ENCODE measurements around the gene APC.

Gene APC

GRCh38 chr5:112784726-112785125 is 47.0 kb downstream of the APC start:
- no peak for DNase-seq (ENCODE audit: low read depth in 2 of 2)

- DNase-seq (ENCODE audit: low read depth in 2 of 2) = no peak
These were observed 49.6 kb downstream of the APC start for GRCh38 chr5:112787261-112787660.

GRCh38 chr5:112787896-112788295 is 50.2 kb downstream of the APC start:
- DNase-seq (ENCODE audit: low read depth in 2 of 2) = no peak

DNA sequence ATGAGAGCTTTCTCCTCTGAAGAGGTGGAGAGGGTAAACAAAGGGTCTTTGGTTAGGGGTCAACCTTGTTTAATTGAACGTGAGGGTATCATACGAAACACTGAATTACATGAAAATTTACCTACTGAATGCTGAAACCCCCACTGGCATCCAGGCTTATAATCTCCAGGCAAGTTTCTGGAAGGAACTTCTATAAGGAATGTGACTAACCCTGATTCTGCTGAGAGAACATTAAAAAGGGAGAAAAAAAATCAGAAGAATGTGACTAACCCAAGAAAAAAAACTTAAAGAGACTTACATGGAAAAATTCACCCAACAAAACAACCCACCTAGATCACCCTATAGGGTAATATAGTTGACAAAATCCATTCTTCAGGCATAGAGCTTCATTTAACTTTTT is 55.5 kb downstream of the APC start:
- DNase-seq (ENCODE audit: low read depth in 2 of 2) = no peak

- DNase-seq (ENCODE audit: low read depth in 2 of 2) = no peak
These were observed 56.7 kb downstream of the APC start for GRCh38 chr5:112794410-112794809.

DNA sequence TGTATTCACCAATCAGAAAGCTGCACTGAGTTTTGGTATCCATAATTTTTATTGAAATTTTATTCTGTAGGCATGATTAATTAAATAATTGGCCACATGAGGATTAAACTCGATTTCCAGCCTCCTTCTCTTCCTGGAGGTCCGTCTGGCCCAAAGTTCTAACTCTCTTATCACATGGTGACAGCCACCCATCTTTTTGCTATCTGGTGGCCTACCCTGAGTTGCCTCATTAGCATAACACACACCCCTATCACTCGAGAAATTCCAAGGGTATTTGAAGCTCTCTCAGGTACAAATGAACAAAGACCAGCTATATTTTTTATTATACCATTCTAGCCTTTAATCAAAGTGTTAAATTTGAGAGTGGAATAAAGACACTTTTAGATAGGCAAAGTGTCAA is 57.7 kb downstream of the APC start:
- no peak for DNase-seq (ENCODE audit: low read depth in 2 of 2)

DNA sequence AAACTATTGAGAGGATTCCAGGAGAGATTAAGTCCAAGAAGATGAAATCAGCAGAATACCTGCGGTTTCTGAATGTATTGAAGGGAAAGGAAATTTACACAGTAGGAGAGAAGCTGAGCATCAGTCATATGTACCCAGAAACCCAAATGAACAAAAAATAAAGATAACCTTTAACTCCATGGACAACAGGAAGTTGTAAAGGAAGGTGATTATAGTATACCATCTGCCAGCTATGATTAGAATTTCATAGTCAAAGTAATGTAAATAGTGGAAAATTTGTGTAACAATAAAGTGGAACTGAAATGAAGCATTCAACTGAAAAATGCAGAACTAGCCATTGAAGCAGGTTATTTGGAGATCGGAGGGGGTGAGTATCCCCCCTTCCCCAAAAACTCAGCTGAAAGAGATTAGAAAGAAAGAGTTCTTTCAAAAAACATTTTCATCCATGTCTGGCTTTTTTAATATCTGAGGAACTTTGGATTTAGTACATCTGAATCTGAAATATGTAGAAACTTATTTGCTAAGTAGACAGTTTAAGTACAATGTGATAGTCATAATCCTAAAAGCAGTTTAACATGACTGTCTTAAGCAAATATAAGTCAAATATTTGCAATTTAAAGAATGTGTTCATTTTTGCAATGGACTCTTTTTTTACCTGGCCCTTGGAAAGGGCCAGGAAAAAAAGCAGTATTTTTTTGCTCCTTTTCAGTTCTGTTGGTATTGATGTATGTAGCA is 58.4 kb downstream of the APC start:
- DNase-seq (ENCODE audit: low read depth in 2 of 2) = no peak

GRCh38 chr5:112799661-112800060 is 62.0 kb downstream of the APC start:
- DNase-seq (ENCODE audit: low read depth in 2 of 2) = no peak

DNA sequence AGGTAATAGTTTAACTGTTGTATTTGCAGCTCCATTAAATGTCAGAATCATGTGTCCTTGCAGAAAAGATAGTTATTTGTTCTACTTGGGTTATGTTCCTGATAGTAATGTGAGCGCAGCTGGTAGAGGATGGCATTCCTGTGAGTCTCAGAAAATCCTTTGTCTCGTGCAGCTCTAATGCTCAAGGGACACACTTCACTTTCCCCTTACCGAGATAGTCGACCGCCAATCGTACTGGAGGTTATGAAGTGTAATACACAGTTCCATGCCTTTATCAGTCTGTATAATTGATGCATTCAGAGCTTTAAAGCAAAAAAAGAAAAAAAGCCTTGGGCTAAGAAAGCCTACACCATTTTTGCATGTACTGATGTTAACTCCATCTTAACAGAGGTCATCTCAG is 63.2 kb downstream of the APC start:
- DNase-seq (ENCODE audit: low read depth in 2 of 2) = no peak

- DNase-seq (ENCODE audit: low read depth in 2 of 2) = no peak
These were observed 73.3 kb downstream of the APC start for GRCh38 chr5:112811023-112811422.

DNA sequence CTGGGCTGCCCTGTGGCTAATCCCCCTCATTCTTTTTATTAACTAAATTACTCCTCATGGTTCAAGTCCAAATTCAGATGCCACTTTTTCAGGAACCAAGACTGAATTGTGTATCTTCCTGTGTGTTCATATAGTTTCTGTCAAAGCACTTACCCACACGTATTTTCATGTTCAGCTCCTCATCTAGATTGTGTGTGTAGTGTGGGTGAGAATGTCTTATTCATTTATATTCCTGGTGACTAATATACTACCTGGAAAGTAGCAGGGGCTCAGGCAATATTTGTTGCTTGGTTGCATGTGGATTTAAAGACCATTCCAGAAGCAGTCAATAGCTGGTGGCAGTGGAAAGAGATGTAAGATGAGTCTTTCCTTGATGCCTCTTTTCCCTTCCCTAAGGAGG is 74.9 kb downstream of the APC start:
- no peak for DNase-seq (ENCODE audit: low read depth in 2 of 2)

DNA sequence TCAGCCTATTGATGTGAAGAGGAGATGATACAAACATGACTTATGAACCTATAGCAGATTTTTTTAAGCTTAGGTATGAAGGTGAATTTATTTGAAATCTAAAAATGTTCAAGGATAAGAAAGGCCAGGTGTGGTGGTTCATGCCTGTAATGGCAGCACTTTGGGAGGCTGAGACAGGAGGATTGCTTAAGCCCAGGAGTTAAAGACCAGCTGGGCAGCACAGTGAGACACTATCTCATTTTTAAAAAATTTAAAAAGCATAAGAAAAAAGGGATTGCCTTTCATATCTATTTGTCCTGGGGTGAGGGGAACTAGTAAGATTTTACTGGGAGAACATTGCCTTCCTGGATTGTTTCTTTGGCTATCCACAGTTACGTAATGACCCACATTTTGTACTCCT is 82.6 kb downstream of the APC start:
- no peak for DNase-seq (ENCODE audit: low read depth in 2 of 2)

- no peak for DNase-seq (ENCODE audit: low read depth in 2 of 2)
These were observed 84.8 kb downstream of the APC start for GRCh38 chr5:112822456-112822855.

DNA sequence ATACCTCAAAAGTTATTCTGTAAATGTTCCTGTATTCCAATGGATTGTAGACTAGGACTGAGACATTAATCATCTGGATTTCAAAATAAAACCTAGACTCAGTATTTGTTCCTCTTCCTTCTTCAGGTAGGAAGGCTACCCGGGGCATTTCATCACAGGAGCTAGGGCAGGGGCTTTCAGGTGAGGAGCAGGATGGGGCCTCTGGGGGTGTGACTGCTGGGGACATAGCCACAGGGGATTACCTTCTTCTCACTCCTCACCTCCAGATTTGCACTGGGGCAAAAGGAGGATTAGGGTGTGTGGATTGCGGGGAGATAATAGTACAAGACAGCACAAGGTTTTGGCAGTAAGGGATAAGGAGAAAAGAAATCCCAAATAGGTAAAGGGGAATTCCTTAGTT is 85.5 kb downstream of the APC start:
- no peak for DNase-seq (ENCODE audit: low read depth in 2 of 2)

DNA sequence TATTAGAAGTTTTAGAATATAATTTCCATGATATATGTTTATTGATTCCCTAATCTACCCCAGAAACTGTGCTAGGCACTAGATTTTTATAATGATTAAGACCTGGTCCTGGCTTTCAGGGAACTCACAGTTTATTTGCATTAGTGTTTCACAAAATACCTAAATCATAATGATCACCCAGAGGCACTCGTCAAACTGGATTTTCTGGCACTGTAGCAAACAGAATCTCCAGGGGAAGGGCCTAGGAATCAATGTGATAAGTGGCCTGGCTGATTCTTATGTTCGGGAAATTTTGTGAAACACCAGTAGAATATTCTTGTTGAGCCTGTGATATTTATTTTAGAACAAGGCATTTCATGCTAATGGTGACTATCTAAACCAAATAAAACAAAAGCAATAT is 86.0 kb downstream of the APC start:
- DNase-seq (ENCODE audit: low read depth in 2 of 2) = no peak

- DNase-seq (ENCODE audit: low read depth in 2 of 2) = no peak
These were observed 86.5 kb downstream of the APC start for GRCh38 chr5:112824197-112824596.

DNA sequence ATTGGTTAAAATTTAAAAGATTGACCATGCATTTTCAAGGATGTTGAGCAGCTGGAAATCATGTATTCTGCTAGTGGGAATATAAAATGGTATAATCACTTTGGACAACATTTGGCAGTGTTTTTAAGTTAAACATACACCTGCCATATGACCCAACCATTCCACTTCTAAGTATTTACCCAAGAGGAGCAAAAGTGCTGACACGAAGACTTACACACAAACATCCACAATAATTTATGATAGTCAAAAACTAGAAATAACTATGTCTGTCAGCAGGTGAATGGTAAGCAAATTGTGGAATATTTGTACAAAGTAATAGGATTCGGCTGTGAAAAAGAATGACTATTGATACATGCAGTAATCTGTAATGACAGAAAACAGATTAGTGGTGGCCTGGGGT is 92.7 kb downstream of the APC start:
- no peak for DNase-seq (ENCODE audit: low read depth in 2 of 2)

DNA sequence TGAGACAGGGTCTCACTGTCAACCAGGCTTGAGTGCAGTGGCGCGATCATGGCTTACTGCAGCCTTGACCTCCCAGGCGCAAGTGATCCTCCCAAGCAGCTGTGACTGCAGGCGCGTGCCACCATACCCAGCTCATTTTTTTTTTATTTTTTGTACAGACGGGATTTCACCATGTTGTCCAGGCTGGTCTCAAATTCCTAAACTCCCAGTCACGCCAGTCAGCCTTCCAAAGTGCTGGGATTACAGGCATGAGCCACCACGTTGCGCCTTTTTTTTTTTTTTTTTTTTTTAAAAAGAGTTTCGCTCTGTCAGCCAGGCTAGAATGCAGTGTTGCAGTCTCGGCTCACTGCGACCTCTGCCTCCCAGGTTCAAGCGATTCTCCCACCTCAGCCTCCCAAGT is 96.3 kb downstream of the APC start:
- DNase-seq (ENCODE audit: low read depth in 2 of 2) = no peak

GRCh38 chr5:112844489-112844888 is 106.8 kb downstream of the APC start:
- no peak for DNase-seq (ENCODE audit: low read depth in 2 of 2)

DNA sequence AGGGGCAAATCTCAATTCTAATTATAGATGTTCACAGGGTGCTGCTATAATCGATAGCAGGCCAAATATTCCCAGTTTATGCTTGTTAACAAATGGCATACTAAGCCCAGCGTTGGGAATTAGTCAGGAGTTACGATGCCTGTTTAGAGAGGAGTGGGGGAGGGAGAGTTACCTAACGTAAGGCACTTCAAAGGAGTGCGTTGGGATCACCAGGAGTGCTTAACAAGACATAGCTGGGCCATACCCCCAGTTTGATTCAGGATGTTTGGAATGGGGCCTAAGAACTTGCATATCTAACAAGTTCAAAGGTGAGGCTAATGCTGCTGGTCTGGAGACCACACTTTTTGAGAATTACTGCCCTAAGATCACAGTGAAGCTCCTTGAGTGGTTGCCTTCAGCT is 108.9 kb downstream of the APC start:
- DNase-seq (ENCODE audit: low read depth in 2 of 2) = no peak

DNA sequence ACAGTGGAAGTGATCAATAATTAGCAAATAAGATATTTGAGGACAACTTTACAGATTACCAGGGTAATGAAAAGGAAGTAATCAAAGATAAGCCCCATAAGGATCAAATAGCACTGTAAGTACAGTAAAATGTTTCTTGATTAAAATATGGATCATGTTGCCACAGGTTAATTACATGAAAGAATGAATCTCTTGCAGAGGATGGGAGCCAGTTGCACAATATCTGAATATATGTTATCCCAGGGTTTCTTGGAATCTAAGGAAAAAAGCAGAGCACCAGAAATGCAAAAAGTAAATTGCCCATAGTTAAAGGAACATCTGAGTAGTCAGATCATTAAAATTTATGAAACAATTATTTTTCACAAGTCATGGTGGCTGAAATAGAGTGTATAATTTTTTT is 109.6 kb downstream of the APC start:
- no peak for DNase-seq (ENCODE audit: low read depth in 2 of 2)

- DNase-seq (ENCODE audit: low read depth in 2 of 2) = no peak
These were observed 110.6 kb downstream of the APC start for GRCh38 chr5:112848116-112848811.

- no peak for DNase-seq (ENCODE audit: low read depth in 2 of 2)
These were observed 112.2 kb downstream of the APC start for GRCh38 chr5:112849912-112850311.

- DNase-seq (ENCODE audit: low read depth in 2 of 2) = no peak
These were observed 117.0 kb downstream of the APC start for GRCh38 chr5:112854651-112855050.

Data from stimulated activated CD4-positive, alpha-beta T cell treated with anti-CD3 and anti-CD28 coated beads, Interleukin-15, amount 100 ng/mL, for 48 hours (primary cell).